HepG2 (cell line): ENCODE data around the gene CST4. TPM values are rescaled to one million over a fixed set of nuclear protein-coding genes. Genes with fewer than 3 reads are reported as not detected.

ENCODE experiments used
- AGO1 ChIP-seq: fragments of 200-400 bp; formaldehyde crosslinking; IDR thresholded peaks from 2 replicates; pipeline ENCODE4 v1.6.1; 2017; ENCODE audit warnings: mild to moderate bottlenecking, low read depth, low read length, moderate library complexity; ENCODE audit not compliant: poor library complexity, severe bottlenecking
- ASH2L ChIP-seq: fragments of 300-600, 200-600 bp; sonication (generic); IDR thresholded peaks from 2 replicates; pipeline ENCODE4 v1.7.0; 2017; ENCODE audit warnings: low read depth, mild to moderate bottlenecking, moderate library complexity, mixed read lengths, low read length; ENCODE audit not compliant: insufficient read length
- BCLAF1 ChIP-seq: fragments of 450-650 bp; IDR thresholded peaks from 2 replicates; pipeline ENCODE4 v1.6.1; 2017; ENCODE audit warnings: mild to moderate bottlenecking
- CCDC6 ChIP-seq: sonication (generic); formaldehyde crosslinking; IDR thresholded peaks from 2 replicates; pipeline ENCODE4 v1.8.1; 2022; ENCODE audit warnings: mild to moderate bottlenecking, missing genetic modification reagents, moderate library complexity
- CEBPG ChIP-seq: IDR thresholded peaks from 2 replicates; pipeline ENCODE4 v1.6.1; 2016
- HOXA7 ChIP-seq: sonication (generic); formaldehyde crosslinking; IDR thresholded peaks from 2 replicates; pipeline ENCODE4 v1.8.1; 2022; ENCODE audit warnings: mild to moderate bottlenecking, missing genetic modification reagents, moderate library complexity
- MNT ChIP-seq: fragments of 450-650 bp; IDR thresholded peaks from 2 replicates; pipeline ENCODE4 v1.6.1; 2016
- POGZ ChIP-seq: sonication (generic); formaldehyde crosslinking; IDR thresholded peaks from 2 replicates; pipeline ENCODE4 v1.4.0; 2020; ENCODE audit warnings: mild to moderate bottlenecking, missing genetic modification reagents
- SMAD3 ChIP-seq: sonication (generic); formaldehyde crosslinking; IDR thresholded peaks from 2 replicates; pipeline ENCODE4 v1.4.0; 2020; ENCODE audit warnings: missing genetic modification reagents
- SSRP1 ChIP-seq: IDR thresholded peaks from 2 replicates; pipeline ENCODE4 v1.6.1; 2016; ENCODE audit warnings: control low read depth
- THAP9 ChIP-seq: sonication (generic); formaldehyde crosslinking; IDR thresholded peaks from 2 replicates; pipeline ENCODE4; 2020; ENCODE audit warnings: missing genetic modification reagents, mild to moderate bottlenecking, borderline replicate concordance
- ZBTB21 ChIP-seq: sonication (generic); formaldehyde crosslinking; IDR thresholded peaks from 2 replicates; pipeline ENCODE4 v1.4.0; 2020; ENCODE audit warnings: missing genetic modification reagents
- ZBTB26 ChIP-seq: IDR thresholded peaks from 2 replicates; pipeline ENCODE4 v1.6.1; 2016; ENCODE audit warnings: missing compliant biosample characterization, missing genetic modification reagents, borderline replicate concordance
- ZFP36 ChIP-seq: fragments of 150-350 bp; IDR thresholded peaks from 2 replicates; pipeline ENCODE4 v1.6.1; 2018; ENCODE audit warnings: borderline replicate concordance, low read length, low read depth; ENCODE audit not compliant: partially characterized antibody
- ZKSCAN1 ChIP-seq: fragments of 150-350 bp; IDR thresholded peaks from 2 replicates; pipeline ENCODE4 v1.6.1; 2014; ENCODE audit warnings: low read length
- ZNF230 ChIP-seq: sonication (generic); formaldehyde crosslinking; IDR thresholded peaks from 2 replicates; pipeline ENCODE4 v1.4.0; 2020; ENCODE audit warnings: mild to moderate bottlenecking, missing genetic modification reagents
- ZNF296 ChIP-seq: sonication (generic); formaldehyde crosslinking; conservative IDR thresholded peaks from 2 replicates; pipeline ENCODE4 v1.5.0; 2020; ENCODE audit warnings: mild to moderate bottlenecking, missing genetic modification reagents
- ZNF30 ChIP-seq: sonication (generic); formaldehyde crosslinking; IDR thresholded peaks from 2 replicates; pipeline ENCODE4 v1.5.0; 2020; ENCODE audit warnings: mild to moderate bottlenecking, missing genetic modification reagents
- ZNF619 ChIP-seq: sonication (generic); formaldehyde crosslinking; IDR thresholded peaks from 2 replicates; pipeline ENCODE4 v1.4.0; 2020; ENCODE audit warnings: mild to moderate bottlenecking, missing genetic modification reagents
- ZNF703 ChIP-seq: sonication (generic); formaldehyde crosslinking; IDR thresholded peaks from 2 replicates; pipeline ENCODE4 v1.5.1; 2020; ENCODE audit warnings: missing genetic modification reagents, mild to moderate bottlenecking, moderate library complexity, borderline replicate concordance
- ZNF784 ChIP-seq: sonication (generic); formaldehyde crosslinking; IDR thresholded peaks from 2 replicates; pipeline ENCODE4 v1.5.1; 2020; ENCODE audit warnings: missing genetic modification reagents, mild to moderate bottlenecking, borderline replicate concordance
- ZSCAN20 ChIP-seq: sonication (generic); formaldehyde crosslinking; IDR thresholded peaks from 2 replicates; pipeline ENCODE4 v1.4.0; 2020; ENCODE audit warnings: missing genetic modification reagents, mild to moderate bottlenecking, borderline replicate concordance
- polyA plus RNA-seq, 8 experiments: library from polyadenylated mRNA; depleted of rRNA in 3 of 8; stranded (reverse) in 7 of 8; unstranded in 1 of 8; fragments of >200 nt; fragmentation: Illumina TruSeq in 4 of 8; extraction: Trizol in 4 of 8; gene quantifications; 2 replicates each; pipeline versions ENCODE4 v1.2.1 to v1.2.3, GENCODE V29; 2011 to 2016; ENCODE audit warnings: low read depth in 4 of 8, missing spikeins in 1 of 8, mixed read lengths in 1 of 8; ENCODE audit not compliant: insufficient read depth in 1 of 8
- total RNA-seq, 5 experiments: library from RNA; depleted of rRNA; stranded (reverse); fragments of >200 nt; fragmentation: Illumina TruSeq; extraction: Trizol; gene quantifications; 2 replicates each; pipeline ENCODE4 v1.2.3, GENCODE V29; 2016; ENCODE audit warnings: low read depth in 1 of 5

CST4 gene
- total and polyA plus RNA-seq, 2 of the 13 experiments (the other 11 are each of a cell fraction or from before 2014, with no cell fraction given) = not detected

GRCh38 chr20:23658989-23659609 lies 29.7 kb downstream of the CST4 start (continued):
- TF ChIP-seq MNT (no peak), THAP9 (CRISPR knock-in tag) (no peak), ZBTB26 (no peak), SMAD3 (CRISPR knock-in tag) (no peak), CCDC6 (CRISPR knock-in tag) (no peak), SSRP1 (CRISPR knock-in tag) (no peak), ZNF296 (CRISPR knock-in tag) (0 out of 2 replicates have a peak, but pooled peaks have one; percentile 27), CEBPG (CRISPR knock-in tag) (no peak), AGO1 (no peak), ZNF30 (CRISPR knock-in tag) (no peak), ZNF703 (CRISPR knock-in tag) (no peak), ZBTB21 (CRISPR knock-in tag) (no peak), HOXA7 (CRISPR knock-in tag) (no peak), ZNF784 (CRISPR knock-in tag) (no peak), ZNF230 (CRISPR knock-in tag) (no peak), ZKSCAN1 (peak; percentile 77), ZFP36 (no peak), ASH2L (no peak), ZSCAN20 (CRISPR knock-in tag) (no peak), BCLAF1 (no peak), ZNF619 (CRISPR knock-in tag) (peak; percentile 70), POGZ (CRISPR knock-in tag) (peak; percentile 77)
